Chondrocyte (in vitro differentiated cells): ENCODE data around the gene CCDC183. TPM values are rescaled to one million over a fixed set of nuclear protein-coding genes. Genes with fewer than 3 reads are reported as not detected.

Experiments
- DNase-seq: peaks from one replicate; pipeline ENCODE4 v3.0.0; 2021; ENCODE audit warnings: mixed read lengths, low spot score
- H3K27ac Mint-ChIP-seq: one replicate; pipeline ENCODE4 v1.8.0; 2021; ENCODE audit warnings: mild to moderate bottlenecking, moderate library complexity, mixed read lengths; ENCODE audit not compliant: unreplicated experiment
- H3K27me3 Mint-ChIP-seq: 2 replicates; pipeline ENCODE4 v1.8.0; 2021; ENCODE audit warnings: low read depth, mixed read lengths
- H3K36me3 Mint-ChIP-seq: 2 replicates; pipeline ENCODE4 v1.8.0; 2021; ENCODE audit warnings: low read depth, mixed read lengths
- H3K4me1 Mint-ChIP-seq: 2 replicates; pipeline ENCODE4 v1.8.0; 2021; ENCODE audit warnings: low read depth, mild to moderate bottlenecking, mixed read lengths
- H3K4me3 Mint-ChIP-seq: one replicate; pipeline ENCODE4 v1.8.0; 2021; ENCODE audit warnings: mild to moderate bottlenecking, moderate library complexity, mixed read lengths; ENCODE audit not compliant: unreplicated experiment
- H3K9me3 Mint-ChIP-seq: 2 replicates; pipeline ENCODE4 v1.8.0; 2021; ENCODE audit warnings: low read depth, mixed read lengths
- CTCF ChIP-seq: fragments of 200-600 bp; sonication (generic); IDR thresholded peaks from 2 replicates; pipeline ENCODE4 v1.5.0; 2021; ENCODE audit warnings: antibody characterized with exemption, mild to moderate bottlenecking, moderate library complexity
- total RNA-seq: library from RNA; stranded (reverse); gene quantifications from 3 replicates; pipeline ENCODE4 v1.2.1, GENCODE V29; 2021

Gene CCDC183
- total RNA-seq, 1 donor from 2014 or later, result 1.5 TPM

DNA sequence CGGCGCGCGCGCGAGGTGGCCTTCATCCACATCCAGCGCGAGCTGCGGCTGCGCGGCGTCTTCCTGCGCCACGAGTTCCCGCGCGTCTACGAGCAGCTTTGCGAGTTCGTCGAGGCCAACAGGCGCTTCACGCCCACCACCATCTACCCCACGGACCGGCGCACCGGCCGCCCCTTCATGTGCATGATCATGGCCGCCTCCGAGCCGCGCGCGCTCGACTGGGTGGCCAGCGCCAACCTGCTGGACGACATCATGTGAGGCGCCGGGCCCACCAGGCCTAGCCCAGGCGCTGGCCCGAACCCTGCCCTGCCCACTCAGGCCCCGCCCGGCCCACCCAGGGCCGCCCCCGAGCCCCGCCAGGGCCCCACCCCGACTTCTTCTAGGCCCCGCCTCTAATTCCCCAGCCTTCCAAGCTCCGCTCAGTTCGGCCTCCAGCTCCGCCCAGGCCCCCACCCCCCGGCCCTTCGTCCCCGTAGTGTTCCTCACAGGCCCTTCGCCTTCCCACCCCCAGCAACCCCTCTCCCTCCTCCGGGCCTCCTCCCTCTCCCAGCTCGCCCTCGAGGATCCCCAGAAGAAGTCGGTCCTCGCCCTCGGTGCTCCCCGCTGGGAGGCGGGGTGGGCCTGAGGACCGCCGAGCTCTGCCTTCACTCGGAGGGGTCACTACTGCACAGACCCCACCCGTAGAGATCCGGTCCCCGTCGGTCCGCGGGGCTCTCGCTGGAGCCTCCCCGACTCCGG lies 51.1 kb downstream of the CCDC183 start:
- Mint-ChIP-seq H3K36me3 (peaks cover 2% of the 10 kb centered on the region), H3K27ac (peak overlapping the region; percentile 97), H3K9me3 (no peaks in the 10 kb centered on the region), H3K4me3 (peak overlapping the region; percentile 96), H3K27me3 (no peaks in the 10 kb centered on the region), H3K4me1 (peaks cover 24% of the 10 kb centered on the region)
- no peak for TF ChIP-seq CTCF
- DNase-seq, result no peak

GRCh38 chr9:136847826-136848392 lies 51.8 kb downstream of the CCDC183 start:
- TF ChIP-seq CTCF, result no peak
- peak overlapping the region; percentile 97 for H3K27ac Mint-ChIP-seq
- peaks cover 22% of the 10 kb centered on the region for H3K4me1 Mint-ChIP-seq
- no peaks in the 10 kb centered on the region for H3K27me3 Mint-ChIP-seq
- no peak for DNase-seq
- H3K4me3 Mint-ChIP-seq, result peak overlapping the region; percentile 96
- H3K36me3 Mint-ChIP-seq, result peaks cover 2% of the 10 kb centered on the region
- no peaks in the 10 kb centered on the region for H3K9me3 Mint-ChIP-seq

DNA sequence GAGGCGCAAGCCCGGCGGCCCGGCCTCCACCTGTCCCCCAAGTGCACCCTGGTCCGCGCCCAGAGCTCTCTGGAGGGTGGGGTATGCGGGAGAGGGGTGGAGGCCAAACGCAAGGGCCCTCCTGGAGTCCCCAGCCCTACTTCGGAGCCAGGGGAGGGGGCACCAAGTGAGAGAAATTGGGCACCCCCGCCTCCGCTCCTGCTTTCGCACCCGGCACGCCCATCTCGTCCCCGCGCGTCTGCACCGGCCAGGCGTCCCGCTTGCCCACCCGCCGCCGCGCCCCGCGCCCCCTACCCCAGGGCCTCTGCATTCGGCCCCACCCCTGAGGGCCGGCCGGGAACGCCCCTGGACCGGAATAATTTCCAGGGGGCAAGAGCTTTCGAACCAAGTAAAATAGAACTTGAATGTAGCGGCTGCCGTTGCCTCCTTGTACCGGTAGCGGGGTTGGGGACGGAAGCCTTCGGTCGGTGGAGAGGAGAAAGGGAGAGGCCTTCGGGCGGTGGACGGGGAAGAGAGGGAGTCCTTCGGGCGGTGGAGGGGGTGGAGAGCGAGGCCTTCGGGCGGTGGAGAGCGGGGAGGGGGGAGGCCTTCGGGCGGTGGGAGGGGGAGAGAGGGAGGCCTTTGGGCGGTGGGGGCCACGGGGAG lies 52.4 kb downstream of the CCDC183 start:
- H3K4me3 Mint-ChIP-seq, result peak overlapping the region; percentile 96
- H3K9me3 Mint-ChIP-seq, result no peaks in the 10 kb centered on the region
- peaks cover 19% of the 10 kb centered on the region for H3K4me1 Mint-ChIP-seq
- no peak for TF ChIP-seq CTCF
- no peak for DNase-seq
- H3K27me3 Mint-ChIP-seq, result no peaks in the 10 kb centered on the region
- H3K36me3 Mint-ChIP-seq, result peaks cover 2% of the 10 kb centered on the region
- H3K27ac Mint-ChIP-seq, result peak overlapping the region; percentile 97

DNA sequence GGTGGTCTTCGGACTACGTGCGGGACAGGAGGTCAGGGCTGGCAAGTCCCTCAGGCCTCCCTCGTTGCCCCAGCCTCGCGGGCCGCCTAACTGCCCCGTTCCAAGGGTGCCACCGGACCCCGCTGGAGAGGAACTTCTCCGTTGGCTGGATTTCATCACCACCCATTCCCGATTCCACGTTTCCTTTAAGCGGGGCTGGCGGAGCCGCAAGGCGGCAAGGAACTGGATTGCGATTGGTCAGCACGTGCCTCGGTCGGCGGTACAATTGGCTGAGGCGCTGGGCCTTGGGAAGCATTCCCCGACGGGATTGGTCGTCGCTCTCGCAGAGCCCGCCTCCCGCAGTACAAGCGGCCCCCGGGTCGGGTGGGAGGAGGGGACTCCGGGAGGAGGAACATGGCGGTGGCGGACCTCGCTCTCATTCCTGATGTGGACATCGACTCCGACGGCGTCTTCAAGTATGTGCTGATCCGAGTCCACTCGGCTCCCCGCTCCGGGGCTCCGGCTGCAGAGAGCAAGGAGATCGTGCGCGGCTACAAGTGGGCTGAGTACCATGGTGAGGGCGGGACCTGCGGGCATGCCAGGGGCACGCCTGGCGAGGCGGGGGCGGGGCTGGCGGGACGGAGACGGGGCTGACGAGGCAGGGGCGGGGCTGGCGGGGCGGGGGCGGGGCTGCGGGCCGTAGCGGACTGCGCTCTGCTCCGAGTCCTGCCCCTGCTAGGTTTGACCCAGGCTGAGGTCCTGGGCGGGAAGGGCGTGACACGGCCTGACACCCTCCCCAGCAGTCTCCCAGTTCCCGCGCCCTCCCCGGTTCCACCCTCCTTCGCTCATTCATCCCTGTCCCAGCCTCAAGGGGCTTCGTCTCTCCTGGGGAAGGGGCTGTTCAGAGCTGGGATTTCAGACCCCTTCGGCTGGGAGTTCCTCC lies 53.2 kb downstream of the CCDC183 start, which contains the start of gene PHPT1:
Gene PHPT1, plus strand, starts transcription at position 372 of the 922 bp plus-strand sequence. Its CDS starts 22 bp downstream, at position 394.
- H3K4me3 Mint-ChIP-seq, result peak within 1 kb of the TSS; percentile 96
- TF ChIP-seq CTCF, result no peak
- no peaks in the 10 kb centered on the region for H3K9me3 Mint-ChIP-seq
- H3K27ac Mint-ChIP-seq, result peak within 1 kb of the TSS; percentile 97
- H3K36me3 Mint-ChIP-seq, result peaks cover 2% of the 10 kb centered on the region
- DNase-seq, result peak; percentile 100
- H3K4me1 Mint-ChIP-seq, result peaks cover 17% of the 10 kb centered on the region
- H3K27me3 Mint-ChIP-seq, result no peaks in the 10 kb centered on the region
